GM20000 (cell line): ENCODE measurements around the gene SMAD1.
A peak's percentile ranks its signal among the peaks of the same experiment; 100 is the strongest.

Experiments
- DNase-seq: peaks from one replicate; pipeline ENCODE4 v3.0.0; 2012; ENCODE audit warnings: low spot score
- TF ChIP-seq, protein P1 (sequence below): IDR thresholded peaks from 2 replicates; pipeline ENCODE4 v1.5.1; 2012; ENCODE audit warnings: mild to moderate bottlenecking, control low read depth; ENCODE audit errors: extremely low read depth, missing control alignments

The SMAD1 gene

GRCh38 chr4:145481164-145481941 is at the start of gene SMAD1:
SMAD1 (plus strand) TSS chr4:145481853; CDS start chr4:145514614, 32,761 bp downstream.
- peak; percentile 77 for DNase-seq
- TF ChIP-seq, protein P1, sequence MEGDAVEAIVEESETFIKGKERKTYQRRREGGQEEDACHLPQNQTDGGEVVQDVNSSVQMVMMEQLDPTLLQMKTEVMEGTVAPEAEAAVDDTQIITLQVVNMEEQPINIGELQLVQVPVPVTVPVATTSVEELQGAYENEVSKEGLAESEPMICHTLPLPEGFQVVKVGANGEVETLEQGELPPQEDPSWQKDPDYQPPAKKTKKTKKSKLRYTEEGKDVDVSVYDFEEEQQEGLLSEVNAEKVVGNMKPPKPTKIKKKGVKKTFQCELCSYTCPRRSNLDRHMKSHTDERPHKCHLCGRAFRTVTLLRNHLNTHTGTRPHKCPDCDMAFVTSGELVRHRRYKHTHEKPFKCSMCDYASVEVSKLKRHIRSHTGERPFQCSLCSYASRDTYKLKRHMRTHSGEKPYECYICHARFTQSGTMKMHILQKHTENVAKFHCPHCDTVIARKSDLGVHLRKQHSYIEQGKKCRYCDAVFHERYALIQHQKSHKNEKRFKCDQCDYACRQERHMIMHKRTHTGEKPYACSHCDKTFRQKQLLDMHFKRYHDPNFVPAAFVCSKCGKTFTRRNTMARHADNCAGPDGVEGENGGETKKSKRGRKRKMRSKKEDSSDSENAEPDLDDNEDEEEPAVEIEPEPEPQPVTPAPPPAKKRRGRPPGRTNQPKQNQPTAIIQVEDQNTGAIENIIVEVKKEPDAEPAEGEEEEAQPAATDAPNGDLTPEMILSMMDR, result no peak

DNA sequence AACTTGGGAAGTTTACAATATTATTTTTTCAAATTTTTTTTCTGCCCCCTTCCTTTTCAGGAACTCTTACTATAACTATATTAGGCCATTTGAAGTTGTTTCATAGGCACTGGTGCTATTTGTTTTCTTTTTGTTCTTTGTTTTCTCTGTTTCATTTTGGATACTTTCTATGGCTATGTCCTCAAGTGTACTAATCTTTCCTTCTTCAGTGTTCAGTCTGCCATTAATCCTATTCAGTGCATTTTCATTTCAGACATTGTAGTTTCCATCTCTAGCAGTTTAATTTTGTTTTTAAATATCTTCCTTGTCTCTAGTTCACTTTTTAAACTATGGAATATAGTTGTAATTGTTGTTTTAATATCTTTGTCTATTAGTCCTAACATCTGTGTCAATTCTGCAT is 48.0 kb upstream of the SMAD1 start:
- TF ChIP-seq, protein P1, result no peak
- no peak for DNase-seq

DNA sequence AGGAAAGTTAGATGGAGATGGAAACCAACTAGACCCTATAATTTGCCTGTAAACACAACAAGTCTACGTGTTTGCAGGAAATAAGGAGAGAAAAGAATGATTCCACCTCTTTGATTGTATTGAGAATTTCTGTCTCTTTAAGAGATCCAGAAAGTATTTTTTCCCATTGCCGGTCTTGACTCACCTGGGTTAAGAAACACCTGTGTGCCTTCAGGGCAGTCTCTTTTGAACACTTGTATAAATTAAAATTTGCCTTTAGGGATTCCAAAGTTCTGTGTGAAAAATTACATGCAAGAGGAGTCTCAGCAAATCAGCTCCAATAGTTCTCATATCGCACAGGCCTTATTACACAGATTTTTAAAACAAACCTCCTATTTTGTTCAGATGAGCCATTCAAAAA is 46.0 kb upstream of the SMAD1 start:
- TF ChIP-seq, protein P1, result no peak
- no peak for DNase-seq

GRCh38 chr4:145436114-145436513 is 45.5 kb upstream of the SMAD1 start:
- TF ChIP-seq, protein P1, result no peak
- no peak for DNase-seq

- DNase-seq, result no peak
- TF ChIP-seq, protein P1, result no peak
These were observed 44.9 kb upstream of the SMAD1 start for GRCh38 chr4:145436796-145437195.

DNA sequence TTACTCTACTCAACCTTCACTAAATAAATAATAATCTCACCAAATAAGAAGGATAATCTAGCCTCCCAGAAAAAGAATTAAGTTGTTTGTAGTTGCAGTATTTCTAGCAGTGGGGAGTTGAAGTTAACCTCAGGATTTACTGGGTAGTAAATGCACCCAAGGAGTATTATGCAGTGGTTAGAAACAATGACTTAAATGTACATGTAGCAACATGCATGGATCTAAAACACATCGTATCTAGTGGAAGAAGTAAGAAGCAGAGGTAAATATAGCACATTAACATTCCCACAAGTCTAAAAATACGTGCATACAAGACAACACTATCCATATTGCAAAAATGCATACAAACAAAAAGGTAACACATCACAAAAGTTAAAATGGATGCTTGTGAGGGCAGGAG is 44.2 kb upstream of the SMAD1 start:
- TF ChIP-seq, protein P1, result no peak
- no peak for DNase-seq

DNA sequence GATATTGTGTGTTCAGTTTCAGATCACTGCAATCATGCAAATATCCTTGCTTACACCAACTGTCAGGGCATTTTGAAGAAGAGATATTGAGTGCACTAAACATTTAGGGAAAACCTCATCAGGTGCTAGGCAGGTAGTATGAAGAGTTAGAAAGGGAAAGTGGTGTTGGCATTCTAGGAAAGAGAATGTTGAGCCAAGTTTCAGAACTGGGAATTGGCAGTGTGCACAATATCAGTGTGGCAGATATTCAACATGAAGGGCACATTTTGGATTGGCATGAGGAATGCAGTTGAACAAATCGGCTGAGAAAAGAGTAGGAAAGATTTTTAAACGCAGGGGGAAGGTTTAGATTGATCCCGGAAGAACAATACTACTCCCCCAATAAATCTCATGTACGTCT is 43.4 kb upstream of the SMAD1 start:
- no peak for DNase-seq
- TF ChIP-seq, protein P1, result no peak
